Kidney glomerular epithelial cell (primary cell): ENCODE measurements around the gene SRGAP2.
"Not testable (repeated sequence)": the region's sequence is repeated elsewhere in the genome, so short reads cannot be mapped to it uniquely, and the experiment has no call there.

Experiments
- DNase-seq: peaks from one replicate; lab custom pipeline; 2025; lab: John Stamatoyannopoulos, UW

SRGAP2 gene

GRCh38 chr1:206250953-206251681 is 47.8 kb downstream of the SRGAP2 start:
- DNase-seq, result not testable (repeated sequence)

GRCh38 chr1:206252680-206253335 is 49.5 kb downstream of the SRGAP2 start:
- DNase-seq, result not testable (repeated sequence)
